GM12875 (cell line): ENCODE results near the gene CLEC1B.

Source experiments
- H3K4me3 ChIP-seq: one replicate; pipeline ENCODE4 v1.5.1; 2011; ENCODE audit warnings: low read depth, low read length, control low read depth
- TF ChIP-seq, protein P1 (sequence below): IDR thresholded peaks from 2 replicates; pipeline ENCODE4 v1.5.1; 2011; ENCODE audit warnings: low read depth, mild to moderate bottlenecking, control low read depth, inconsistent platforms, low read length, moderate library complexity, borderline replicate concordance; ENCODE audit not compliant: insufficient read depth

Gene CLEC1B

DNA sequence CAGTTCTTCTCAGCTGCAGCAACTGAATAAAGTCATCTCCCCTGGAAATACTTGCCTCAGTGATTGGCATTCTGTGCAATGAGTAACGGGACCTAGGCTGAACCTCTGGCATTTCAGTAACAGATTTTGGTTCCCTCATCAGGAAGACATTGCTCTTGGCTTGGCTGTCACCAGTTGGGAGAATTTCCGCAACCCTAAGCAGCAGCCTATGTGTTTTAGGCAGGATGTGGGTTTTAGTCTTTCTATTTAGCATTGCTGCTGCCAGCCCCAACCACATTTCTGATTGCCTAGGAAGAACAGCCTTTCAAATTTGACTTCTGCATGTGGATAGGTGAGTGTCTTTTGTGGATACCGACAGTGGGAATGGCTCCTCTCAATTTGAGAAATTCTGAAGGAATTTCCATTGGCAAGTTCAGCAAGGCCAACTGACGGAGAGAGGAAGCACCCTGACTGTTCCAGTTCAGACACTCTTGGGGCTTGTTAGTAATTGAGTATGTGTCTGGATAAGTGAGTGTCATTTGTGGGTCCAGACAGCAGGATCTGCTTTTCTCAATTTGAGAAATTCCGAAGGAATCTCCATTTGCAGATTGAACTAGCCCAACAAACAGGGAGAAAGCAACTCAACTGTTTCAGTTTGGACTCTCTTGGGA is 47.8 kb downstream of the CLEC1B start:
- H3K4me3 ChIP-seq: no peak overlapping the region
- TF ChIP-seq, protein P1, sequence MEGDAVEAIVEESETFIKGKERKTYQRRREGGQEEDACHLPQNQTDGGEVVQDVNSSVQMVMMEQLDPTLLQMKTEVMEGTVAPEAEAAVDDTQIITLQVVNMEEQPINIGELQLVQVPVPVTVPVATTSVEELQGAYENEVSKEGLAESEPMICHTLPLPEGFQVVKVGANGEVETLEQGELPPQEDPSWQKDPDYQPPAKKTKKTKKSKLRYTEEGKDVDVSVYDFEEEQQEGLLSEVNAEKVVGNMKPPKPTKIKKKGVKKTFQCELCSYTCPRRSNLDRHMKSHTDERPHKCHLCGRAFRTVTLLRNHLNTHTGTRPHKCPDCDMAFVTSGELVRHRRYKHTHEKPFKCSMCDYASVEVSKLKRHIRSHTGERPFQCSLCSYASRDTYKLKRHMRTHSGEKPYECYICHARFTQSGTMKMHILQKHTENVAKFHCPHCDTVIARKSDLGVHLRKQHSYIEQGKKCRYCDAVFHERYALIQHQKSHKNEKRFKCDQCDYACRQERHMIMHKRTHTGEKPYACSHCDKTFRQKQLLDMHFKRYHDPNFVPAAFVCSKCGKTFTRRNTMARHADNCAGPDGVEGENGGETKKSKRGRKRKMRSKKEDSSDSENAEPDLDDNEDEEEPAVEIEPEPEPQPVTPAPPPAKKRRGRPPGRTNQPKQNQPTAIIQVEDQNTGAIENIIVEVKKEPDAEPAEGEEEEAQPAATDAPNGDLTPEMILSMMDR: no peak

DNA sequence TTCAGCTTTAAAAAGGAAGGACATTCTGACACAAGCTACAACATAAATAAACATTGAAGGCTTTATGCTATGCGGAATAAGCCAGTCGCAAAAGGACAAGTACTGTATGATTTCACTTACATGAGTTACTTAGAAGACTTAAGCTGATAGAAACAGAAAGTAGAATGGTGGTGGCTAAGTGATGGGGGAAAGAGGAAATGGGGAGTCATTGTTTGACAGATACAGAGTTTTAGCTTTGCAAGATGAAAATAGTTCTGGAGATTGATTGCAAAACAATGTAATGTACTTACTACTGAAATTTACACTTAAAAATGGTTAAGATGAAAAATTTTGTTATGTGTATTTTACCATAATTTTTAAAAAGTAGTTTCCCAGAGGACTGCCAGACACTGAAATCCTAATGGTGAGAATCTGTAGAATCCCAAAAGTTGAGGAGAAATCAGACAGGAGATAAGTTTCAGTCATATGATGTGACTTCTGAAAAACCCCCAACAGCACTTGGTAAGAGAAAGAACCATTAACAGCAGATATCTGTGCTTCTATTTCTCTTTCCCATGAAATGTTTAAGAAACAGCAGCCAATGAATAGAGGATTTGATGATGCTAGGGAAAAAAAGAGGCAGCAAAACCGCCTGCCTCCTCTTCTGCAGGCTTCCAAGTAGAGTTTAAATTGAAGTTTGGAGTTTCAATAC is 50.2 kb downstream of the CLEC1B start:
- no peak overlapping the region for H3K4me3 ChIP-seq
- TF ChIP-seq, protein P1: no peak

DNA sequence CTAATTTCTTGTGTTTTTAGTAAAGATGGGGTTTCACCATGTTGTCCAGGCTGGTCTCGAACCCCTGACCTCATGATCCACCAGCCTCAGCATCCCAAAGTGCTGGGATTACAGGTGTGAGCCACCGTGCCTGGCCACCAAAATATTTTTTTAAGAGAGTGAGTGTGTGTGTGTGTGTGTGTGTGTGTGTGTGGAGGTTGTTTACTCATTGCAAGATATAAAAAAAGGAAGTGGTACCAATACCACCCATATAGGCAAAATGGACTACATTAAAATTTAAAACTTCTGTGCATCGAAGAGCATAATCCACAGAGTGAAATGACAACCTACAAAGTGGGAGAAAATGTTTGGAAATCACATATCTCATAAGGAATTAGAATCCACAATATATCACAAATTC is 51.2 kb downstream of the CLEC1B start:
- TF ChIP-seq, protein P1: no peak
- no peak overlapping the region for H3K4me3 ChIP-seq

DNA sequence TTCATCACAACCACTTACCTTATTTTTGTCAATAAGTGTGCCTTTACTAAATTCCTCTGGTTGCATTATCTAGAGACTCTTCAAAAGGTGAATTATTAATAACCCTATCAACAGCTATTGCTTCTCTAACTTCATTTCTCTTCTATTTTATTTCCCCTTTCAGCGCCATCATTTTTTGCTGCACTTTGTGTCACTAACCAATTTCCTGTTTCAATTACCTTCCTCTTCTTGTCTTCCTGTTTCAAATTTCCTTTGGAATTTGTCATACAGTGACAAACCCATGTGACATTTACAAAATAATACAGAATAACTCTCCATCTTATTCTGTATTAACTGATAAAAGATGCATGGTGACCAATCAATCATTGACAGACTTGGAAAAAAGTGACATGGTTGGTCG is 54.5 kb downstream of the CLEC1B start:
- no peak overlapping the region for H3K4me3 ChIP-seq

DNA sequence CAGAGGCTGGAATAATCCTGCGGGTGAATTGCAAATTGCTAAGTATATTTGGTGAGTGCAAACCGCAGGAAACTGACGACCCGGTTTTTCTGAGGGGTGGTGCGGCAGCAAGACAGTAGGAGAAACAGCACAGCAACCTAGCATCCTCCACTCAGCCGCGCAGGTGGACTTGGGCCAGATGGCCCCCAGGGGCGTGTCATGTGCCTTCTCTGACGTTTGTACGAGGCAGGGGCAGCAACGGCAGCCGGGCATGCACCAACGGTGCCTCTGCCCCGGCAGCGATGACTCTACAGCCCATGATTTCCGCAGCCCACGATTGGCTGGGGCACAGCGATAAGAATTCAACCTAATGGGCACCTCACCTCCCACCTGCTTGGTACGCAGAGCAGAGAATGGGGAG is 55.7 kb downstream of the CLEC1B start:
- TF ChIP-seq, protein P1: no peak
- H3K4me3 ChIP-seq: no peak overlapping the region

More for the DNA sequence above, 54.5 kb downstream of the CLEC1B start:
- TF ChIP-seq, protein P1: no peak
